ENCODE data around the gene FAM149A.

FAM149A gene

GRCh38 chr4:186217733-186218293 lies 113.3 kb downstream of the FAM149A start (continued):
- TF ChIP-seq CREB5 (CRISPR knock-in tag; IDR thresholded peaks at IDR 0.05; ENCODE audit: low read depth) = no peak
- TF ChIP-seq ZNF565 (CRISPR knock-in tag; conservative IDR thresholded peaks at IDR 0.05; ENCODE audit: low read depth) = no peak
- TF ChIP-seq TCF4 (CRISPR knock-in tag; IDR thresholded peaks at IDR 0.05; ENCODE audit: borderline replicate concordance) = no peak
- no peak for TF ChIP-seq ZC3H10 (CRISPR knock-in tag; IDR thresholded peaks at IDR 0.05)
- no peak for TF ChIP-seq CSRNP3 (CRISPR knock-in tag; IDR thresholded peaks at IDR 0.05)
- TF ChIP-seq TOX (CRISPR knock-in tag; IDR thresholded peaks at IDR 0.05; ENCODE audit: borderline replicate concordance) = no peak
- no peak for TF ChIP-seq BACH2 (CRISPR knock-in tag; IDR thresholded peaks at IDR 0.05; ENCODE audit: borderline replicate concordance)

DNA sequence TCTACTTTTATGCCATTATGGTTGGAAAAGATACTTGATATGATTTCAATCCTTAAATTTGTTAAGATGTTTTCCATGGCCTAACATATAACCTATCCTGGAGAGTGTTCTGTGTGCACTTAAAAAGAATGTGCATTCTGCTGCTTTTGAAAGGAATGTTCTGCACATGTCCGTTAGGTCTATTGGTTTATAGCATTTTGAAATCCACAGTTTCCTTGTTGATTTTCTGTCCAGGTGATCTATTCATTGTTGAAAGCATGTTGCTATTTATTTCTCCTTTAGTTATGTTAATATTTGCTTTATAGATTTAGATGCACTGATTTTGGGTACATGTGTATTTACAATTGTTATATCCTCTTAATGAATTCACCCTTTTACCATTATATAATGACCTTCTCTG lies 117.1 kb downstream of the FAM149A start:
- TF ChIP-seq, protein P1, sequence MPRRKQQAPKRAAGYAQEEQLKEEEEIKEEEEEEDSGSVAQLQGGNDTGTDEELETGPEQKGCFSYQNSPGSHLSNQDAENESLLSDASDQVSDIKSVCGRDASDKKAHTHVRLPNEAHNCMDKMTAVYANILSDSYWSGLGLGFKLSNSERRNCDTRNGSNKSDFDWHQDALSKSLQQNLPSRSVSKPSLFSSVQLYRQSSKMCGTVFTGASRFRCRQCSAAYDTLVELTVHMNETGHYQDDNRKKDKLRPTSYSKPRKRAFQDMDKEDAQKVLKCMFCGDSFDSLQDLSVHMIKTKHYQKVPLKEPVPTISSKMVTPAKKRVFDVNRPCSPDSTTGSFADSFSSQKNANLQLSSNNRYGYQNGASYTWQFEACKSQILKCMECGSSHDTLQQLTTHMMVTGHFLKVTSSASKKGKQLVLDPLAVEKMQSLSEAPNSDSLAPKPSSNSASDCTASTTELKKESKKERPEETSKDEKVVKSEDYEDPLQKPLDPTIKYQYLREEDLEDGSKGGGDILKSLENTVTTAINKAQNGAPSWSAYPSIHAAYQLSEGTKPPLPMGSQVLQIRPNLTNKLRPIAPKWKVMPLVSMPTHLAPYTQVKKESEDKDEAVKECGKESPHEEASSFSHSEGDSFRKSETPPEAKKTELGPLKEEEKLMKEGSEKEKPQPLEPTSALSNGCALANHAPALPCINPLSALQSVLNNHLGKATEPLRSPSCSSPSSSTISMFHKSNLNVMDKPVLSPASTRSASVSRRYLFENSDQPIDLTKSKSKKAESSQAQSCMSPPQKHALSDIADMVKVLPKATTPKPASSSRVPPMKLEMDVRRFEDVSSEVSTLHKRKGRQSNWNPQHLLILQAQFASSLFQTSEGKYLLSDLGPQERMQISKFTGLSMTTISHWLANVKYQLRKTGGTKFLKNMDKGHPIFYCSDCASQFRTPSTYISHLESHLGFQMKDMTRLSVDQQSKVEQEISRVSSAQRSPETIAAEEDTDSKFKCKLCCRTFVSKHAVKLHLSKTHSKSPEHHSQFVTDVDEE (CRISPR knock-in tag; IDR thresholded peaks at IDR 0.05) = no peak
- TF ChIP-seq ARNTL (CRISPR knock-in tag; IDR thresholded peaks at IDR 0.05; ENCODE audit: borderline replicate concordance, low read depth) = no peak
- ATAC-seq = no peak

Data from SK-N-SH treated with all-trans-retinoic acid at 6 μM for 48 hours (cell line).